Upper lobe of left lung (tissue), 6 donors: ENCODE data around the gene BEST2. TPM values are rescaled to one million over a fixed set of nuclear protein-coding genes. Genes with fewer than 3 reads are reported as not detected.

Experiments used
- ATAC-seq, 2 donors: fragments of 200-7000 bp; cut with Tn5 transposase; one replicate each; pipeline ENCODE4 v1.9.1; 2022; ENCODE audit warnings: mild to moderate bottlenecking in 2 of 2, moderate library complexity in 2 of 2; ENCODE audit not compliant: low FRiP score in 2 of 2
- DNase-seq, 2 donors: peaks; one replicate each; pipeline ENCODE4 v3.0.0-alpha.2; 2019 to 2020
- H3K27ac ChIP-seq, 4 donors: fragments of 200-600 bp; sonication (generic); one replicate each; pipeline ENCODE4 v1.5.1; 2016 to 2019
- H3K27me3 ChIP-seq, 4 donors: fragments of 200-600 bp; sonication (generic); one replicate each; pipeline ENCODE4 v1.5.1; 2017 to 2019
- H3K36me3 ChIP-seq, 4 donors: fragments of 200-600 bp; sonication (generic); one replicate each; pipeline ENCODE4 v1.5.1; 2016 to 2019
- H3K4me1 ChIP-seq, 4 donors: fragments of 200-600 bp; sonication (generic); one replicate each; pipeline ENCODE4 v1.5.1; 2018 to 2019
- H3K4me3 ChIP-seq, 4 donors: fragments of 200-600 bp; sonication (generic); one replicate each; pipeline ENCODE4 v1.5.1; 2017 to 2019; ENCODE audit warnings: mild to moderate bottlenecking in 2 of 4, moderate library complexity in 1 of 4
- H3K9me3 ChIP-seq, 4 donors: fragments of 200-600 bp; sonication (generic); one replicate each; pipeline ENCODE4 v1.5.1; 2018 to 2019
- CTCF ChIP-seq, 6 experiments: fragments of 450-650 bp in 4 of 6; fragments of 200-600 bp in 2 of 6; sonication (generic) in 2 of 6; IDR thresholded peaks; one replicate each; pipeline ENCODE4 v1.5.1; 2016 to 2019; ENCODE audit warnings: antibody characterized with exemption in 6 of 6
- EP300 ChIP-seq, 4 donors: sonication (generic); formaldehyde crosslinking; IDR thresholded peaks; one replicate each; pipeline ENCODE4 v1.5.1; 2017; ENCODE audit warnings: antibody characterized with exemption in 4 of 4, control low read depth in 2 of 4
- POLR2A ChIP-seq, 4 donors: fragments of 450-650 bp; IDR thresholded peaks; one replicate each; pipeline ENCODE4 v1.5.1; 2016 to 2017; ENCODE audit warnings: antibody characterized with exemption in 4 of 4, mild to moderate bottlenecking in 2 of 4
- POLR2AphosphoS5 ChIP-seq, 2 donors: sonication (generic); formaldehyde crosslinking; IDR thresholded peaks; one replicate each; pipeline ENCODE4 v1.5.1; 2017; ENCODE audit warnings: antibody characterized with exemption in 2 of 2
- WGBS, 2 donors: methylation state at CpG; one replicate each; pipeline ENCODE4 v1.1.5; 2017 to 2018; 5-methylcytosine and 5-hydroxymethylcytosine counted together
- total RNA-seq, 6 donors: library from RNA; depleted of rRNA in 4 of 6; stranded (reverse); fragments of >200 nt in 4 of 6; gene quantifications; one replicate each; pipeline versions ENCODE4 v1.1.0 to v1.2.1, GENCODE V29; 2016 to 2021
- donor health status: DM: no; HTN: no; CAD: no; lungs with moderate emphysema.
- donor health status: DM: no; HTN: yes; CAD: no; lungs with severe emphysema.

Gene BEST2
- total RNA-seq, 6 donors from 2014 or later: 0.11 TPM; not detected in 5

DNA sequence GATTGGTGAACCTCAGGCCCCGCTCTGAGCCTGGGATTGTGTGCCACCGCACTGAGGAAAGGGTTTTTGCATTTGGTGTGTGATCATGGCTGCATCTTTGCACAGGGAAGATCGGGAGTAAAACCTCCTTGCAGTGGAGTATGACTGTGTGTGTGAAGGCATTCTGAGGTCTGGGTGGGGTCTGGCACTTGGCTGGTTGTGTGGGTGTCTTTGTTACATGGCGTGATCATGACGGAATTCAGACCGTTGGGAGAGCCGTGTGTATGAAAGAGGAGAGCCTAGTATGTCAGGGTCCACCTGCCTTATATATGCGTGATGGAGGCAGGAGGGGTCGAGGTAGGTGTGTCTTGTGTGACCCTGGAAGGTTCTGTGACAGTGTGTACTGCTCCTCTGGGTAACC is 740 bp upstream of the BEST2 start:
- no peak for ATAC-seq
- H3K4me1 ChIP-seq: peaks cover 0 to 12% (median 6%) of the 10 kb centered on the region in 4 donors
- no peak overlapping the region for H3K4me3 ChIP-seq
- DNase-seq: no peak
- no peak overlapping the region for H3K27ac ChIP-seq
- H3K9me3 ChIP-seq: peaks cover 0 to 9% (median 3%) of the 10 kb centered on the region in 4 donors
- TF ChIP-seq POLR2AphosphoS5 (IDR thresholded peaks at IDR 0.05): no peak
- no peak for TF ChIP-seq EP300 (IDR thresholded peaks at IDR 0.05)
- TF ChIP-seq CTCF (IDR thresholded peaks at IDR 0.05): no peak
- TF ChIP-seq POLR2A (IDR thresholded peaks at IDR 0.05): no peak
- peaks cover 13 to 23% (median 22%) of the 10 kb centered on the region in 4 donors for H3K36me3 ChIP-seq
- WGBS, 2 donors: 65 to 78% methylated on average over 9 of the region's 9 CpGs
- no peaks in the 10 kb centered on the region for H3K27me3 ChIP-seq

- ATAC-seq (no peak), DNase-seq (peak in 1 of 2 donors; percentile 75)
- Histone ChIP-seq H3K9me3 (peaks cover 0 to 7% (median 2%) of the 10 kb centered on the region in 4 donors), H3K27me3 (no peaks in the 10 kb centered on the region), H3K27ac (no peak overlapping the region), H3K4me1 (peaks cover 3 to 16% (median 9%) of the 10 kb centered on the region in 4 donors), H3K36me3 (peaks cover 5 to 9% (median 9%) of the 10 kb centered on the region in 4 donors), H3K4me3 (no peak overlapping the region)
- TF ChIP-seq POLR2AphosphoS5 (IDR thresholded peaks at IDR 0.05): no peak
- 80 to 82% methylated on average over 14 to 22 of the region's 23 CpGs for WGBS, 2 donors
These were observed 628 bp downstream of the BEST2 start for GRCh38 chr19:12752056-12752781.

DNA sequence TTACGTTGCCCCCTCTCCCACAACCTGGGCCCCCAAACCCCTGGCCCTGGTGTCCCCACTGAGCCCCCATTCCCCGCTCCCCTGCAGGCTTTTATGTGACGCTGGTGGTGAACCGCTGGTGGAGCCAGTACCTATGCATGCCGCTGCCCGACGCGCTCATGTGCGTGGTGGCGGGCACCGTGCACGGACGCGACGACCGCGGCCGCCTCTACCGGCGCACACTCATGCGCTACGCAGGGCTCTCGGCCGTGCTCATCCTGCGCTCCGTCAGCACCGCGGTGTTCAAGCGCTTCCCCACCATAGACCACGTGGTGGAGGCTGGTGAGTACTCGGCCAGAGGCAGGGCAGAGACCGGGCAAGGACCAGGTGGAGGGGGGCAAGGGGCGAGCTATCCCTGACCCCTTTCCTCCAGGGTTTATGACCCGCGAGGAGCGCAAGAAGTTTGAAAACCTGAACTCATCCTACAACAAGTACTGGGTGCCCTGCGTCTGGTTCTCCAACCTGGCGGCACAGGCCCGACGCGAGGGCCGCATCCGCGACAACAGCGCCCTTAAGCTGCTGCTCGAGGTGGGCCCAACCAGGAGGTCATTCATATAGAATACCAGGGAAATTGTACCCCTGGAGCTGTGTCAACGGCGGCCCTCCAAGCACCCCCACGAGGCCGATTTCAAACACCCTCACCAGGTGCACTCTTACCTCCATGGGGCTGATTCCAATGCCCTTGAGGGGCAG is 3.0 kb downstream of the BEST2 start:
- no peak for ATAC-seq
- Histone ChIP-seq H3K4me3 (no peak overlapping the region), H3K27me3 (no peaks in the 10 kb centered on the region)

GRCh38 chr19:12756150-12756883 is 4.7 kb downstream of the BEST2 start:
- H3K4me1 ChIP-seq: peaks cover 11 to 13% (median 12%) of the 10 kb centered on the region in 4 donors
- TF ChIP-seq CTCF (IDR thresholded peaks at IDR 0.05): no peak
- TF ChIP-seq POLR2A (IDR thresholded peaks at IDR 0.05): no peak
- TF ChIP-seq POLR2AphosphoS5 (IDR thresholded peaks at IDR 0.05): no peak
- no peak for TF ChIP-seq EP300 (IDR thresholded peaks at IDR 0.05)
- H3K27ac ChIP-seq: no peak overlapping the region
- DNase-seq: peak in 1 of 2 donors; percentile 64
- H3K9me3 ChIP-seq: no peaks in the 10 kb centered on the region
- ATAC-seq: no peak
- no peaks in the 10 kb centered on the region for H3K27me3 ChIP-seq
- H3K4me3 ChIP-seq: no peak overlapping the region
- H3K36me3 ChIP-seq: no peaks in the 10 kb centered on the region
- WGBS, 2 donors: 83 to 89% methylated on average over 18 to 19 of the region's 19 CpGs

More for the DNA sequence above, 3.0 kb downstream of the BEST2 start:
- WGBS, 2 donors: 66 to 67% methylated on average over 26 to 30 of the region's 50 CpGs
- Histone ChIP-seq H3K9me3 (no peaks in the 10 kb centered on the region), H3K36me3 (no peaks in the 10 kb centered on the region), H3K27ac (no peak overlapping the region), H3K4me1 (peaks cover 11 to 21% (median 18%) of the 10 kb centered on the region in 4 donors)
- TF ChIP-seq POLR2AphosphoS5 (IDR thresholded peaks at IDR 0.05) (no peak), CTCF (IDR thresholded peaks at IDR 0.05) (no peak), POLR2A (IDR thresholded peaks at IDR 0.05) (no peak)
- peak in 1 of 2 donors; percentile 66 for DNase-seq
